ENCODE results near the gene KLHL29.

- TF ChIP-seq CTCF (IDR thresholded peaks at IDR 0.05) (no peak), YY1 (IDR thresholded peaks at IDR 0.05; ENCODE audit: low read depth) (no peak), REST (IDR thresholded peaks at IDR 0.05; ENCODE audit: low read depth, low read length) (no peak), PBX3 (IDR thresholded peaks at IDR 0.05) (no peak), JUND (IDR thresholded peaks at IDR 0.05) (no peak), MAX (IDR thresholded peaks at IDR 0.05; ENCODE audit: low read depth) (no peak), RAD21 (IDR thresholded peaks at IDR 0.05; ENCODE audit: low read length) (no peak), POLR2AphosphoS5 (IDR thresholded peaks at IDR 0.05; ENCODE audit: low read depth, low read length) (no peak), TAF1 (IDR thresholded peaks at IDR 0.05; ENCODE audit: borderline replicate concordance, low read depth, low read length) (no peak), NFIC (IDR thresholded peaks at IDR 0.05; ENCODE audit: borderline replicate concordance) (no peak), SIN3A (IDR thresholded peaks at IDR 0.05; ENCODE audit: borderline replicate concordance, low read depth, low read length) (no peak), GATA2 (CRISPR knock-in tag; IDR thresholded peaks at IDR 0.05) (no peak), USF2 (IDR thresholded peaks at IDR 0.05; ENCODE audit: borderline replicate concordance, low read depth, low read length) (no peak), CHD2 (IDR thresholded peaks at IDR 0.05; ENCODE audit: low read length, partially characterized antibody) (no peak)
These were observed 101.1 kb downstream of the KLHL29 start for GRCh38 chr2:23485841-23486683.

All from SK-N-SH (cell line).